DND-41 (cell line): Measurements from ENCODE around the gene CYTH3.

Source experiments
- ATAC-seq: fragments of 200-7000 bp; cut with Tn5 transposase; 3 replicates; pipeline ENCODE4 v1.9.1; 2021; ENCODE audit warnings: low read depth; ENCODE audit not compliant: insufficient read depth
- DNase-seq: peaks from one replicate; pipeline ENCODE4 v3.0.0-alpha.2; 2020
- H2AFZ ChIP-seq: 2 replicates; pipeline ENCODE4 v1.6.0; 2012; ENCODE audit warnings: low read depth, low read length
- H3K27ac ChIP-seq: 2 replicates; pipeline ENCODE4 v1.5.1; 2012; ENCODE audit warnings: low read length, inconsistent platforms
- H3K27me3 ChIP-seq: fragments of 200-600 bp; sonication (generic); 2 replicates; pipeline ENCODE4 v1.6.0; 2012; ENCODE audit warnings: low read length, mild to moderate bottlenecking, inconsistent platforms; ENCODE audit not compliant: insufficient read depth, poor library complexity
- H3K36me3 ChIP-seq: 2 replicates; pipeline ENCODE4 v1.5.1; 2012; ENCODE audit warnings: low read length, inconsistent platforms; ENCODE audit not compliant: insufficient read depth
- H3K4me1 ChIP-seq: 2 replicates; pipeline ENCODE4 v1.5.1; 2012; ENCODE audit warnings: mild to moderate bottlenecking, low read length; ENCODE audit not compliant: insufficient read depth
- H3K4me2 ChIP-seq: 2 replicates; pipeline ENCODE4 v1.6.0; 2012; ENCODE audit warnings: mild to moderate bottlenecking, moderate library complexity, low read length, inconsistent platforms; ENCODE audit not compliant: insufficient read depth
- H3K4me3 ChIP-seq, 2 experiments: fragments of 200-600 bp in 1 of 2; shearing (Covaris generic) in 1 of 2; 2 replicates each; pipeline ENCODE4 v1.5.1; 2012 to 2016; ENCODE audit warnings: inconsistent platforms in 2 of 2, low read length in 2 of 2, mild to moderate bottlenecking in 2 of 2, low read depth in 1 of 2, moderate library complexity in 1 of 2
- H3K79me2 ChIP-seq: 2 replicates; pipeline ENCODE4 v1.6.0; 2012; ENCODE audit warnings: low read length, inconsistent platforms; ENCODE audit not compliant: insufficient read depth
- H3K9ac ChIP-seq: 2 replicates; pipeline ENCODE4 v1.6.0; 2012; ENCODE audit warnings: low read depth, mild to moderate bottlenecking, inconsistent platforms, low read length, moderate library complexity
- H3K9me3 ChIP-seq: 2 replicates; pipeline ENCODE4 v1.5.1; 2012; ENCODE audit warnings: low read length, moderate library complexity, mild to moderate bottlenecking, inconsistent platforms; ENCODE audit not compliant: insufficient read depth, severe bottlenecking
- H4K20me1 ChIP-seq: 2 replicates; pipeline ENCODE4 v1.6.0; 2012; ENCODE audit warnings: low read length; ENCODE audit not compliant: insufficient read depth
- EZH2 ChIP-seq: IDR thresholded peaks from 3 replicates; pipeline ENCODE4 v1.6.1; 2012; ENCODE audit warnings: borderline replicate concordance, low read depth, mild to moderate bottlenecking, moderate library complexity, low read length, inconsistent platforms; ENCODE audit not compliant: severe bottlenecking
- TF ChIP-seq, protein P1 (sequence below): IDR thresholded peaks from 2 replicates; pipeline ENCODE4 v1.5.1; 2012; ENCODE audit warnings: borderline replicate concordance, low read length, moderate library complexity, mild to moderate bottlenecking; ENCODE audit not compliant: poor library complexity, severe bottlenecking; ENCODE audit errors: extremely low read depth

CYTH3 gene

DNA sequence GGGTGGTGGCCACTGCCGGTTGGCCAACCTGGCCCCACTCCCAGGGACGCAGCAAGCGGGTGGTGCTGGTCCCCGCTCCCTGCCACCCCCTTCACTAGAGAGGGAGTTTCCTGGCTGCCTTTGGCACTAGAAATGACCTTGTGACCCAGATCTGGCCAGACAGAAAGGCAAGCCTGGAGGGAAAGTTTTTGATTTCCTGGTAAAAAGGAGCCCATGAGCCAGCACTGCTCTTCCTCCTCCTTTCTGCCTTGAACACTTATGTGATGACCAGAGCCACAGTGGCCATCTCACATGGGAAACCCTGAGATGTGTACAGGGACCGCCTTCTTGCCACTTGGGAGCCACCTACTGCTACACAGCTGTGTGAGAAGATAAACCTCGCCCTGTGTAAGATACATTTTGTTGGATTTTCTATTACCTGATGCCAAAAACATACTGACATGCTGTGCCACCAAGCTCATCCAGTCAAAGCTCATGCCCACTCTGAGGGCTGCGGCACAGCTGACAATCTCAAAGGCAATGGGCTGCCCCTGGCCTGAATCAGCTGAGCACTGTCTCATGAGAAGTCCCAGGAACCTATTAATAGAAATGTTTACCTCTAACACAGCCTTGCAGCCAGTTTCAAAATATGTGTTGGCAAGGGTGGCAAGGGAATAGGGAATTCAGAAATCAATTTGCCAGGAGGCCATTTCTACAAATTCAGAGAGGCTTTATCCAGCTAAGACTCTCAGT is 94.0 kb downstream of the CYTH3 start:
- ATAC-seq (no peak), DNase-seq (no peak)
- Histone ChIP-seq H3K4me3 (no peak overlapping the region), H3K27me3 (no peaks in the 10 kb centered on the region), H3K9me3 (no peaks in the 10 kb centered on the region), H3K4me1 (no peaks in the 10 kb centered on the region), H4K20me1 (no peaks in the 10 kb centered on the region), H2AFZ (no peak overlapping the region), H3K9ac (no peak overlapping the region), H3K27ac (no peak overlapping the region), H3K4me2 (no peak overlapping the region), H3K36me3 (no peaks in the 10 kb centered on the region; the same call in 1 of the 2 replicates), H3K79me2 (no peaks in the 10 kb centered on the region)
- TF ChIP-seq EZH2, result no peak
- TF ChIP-seq, protein P1, sequence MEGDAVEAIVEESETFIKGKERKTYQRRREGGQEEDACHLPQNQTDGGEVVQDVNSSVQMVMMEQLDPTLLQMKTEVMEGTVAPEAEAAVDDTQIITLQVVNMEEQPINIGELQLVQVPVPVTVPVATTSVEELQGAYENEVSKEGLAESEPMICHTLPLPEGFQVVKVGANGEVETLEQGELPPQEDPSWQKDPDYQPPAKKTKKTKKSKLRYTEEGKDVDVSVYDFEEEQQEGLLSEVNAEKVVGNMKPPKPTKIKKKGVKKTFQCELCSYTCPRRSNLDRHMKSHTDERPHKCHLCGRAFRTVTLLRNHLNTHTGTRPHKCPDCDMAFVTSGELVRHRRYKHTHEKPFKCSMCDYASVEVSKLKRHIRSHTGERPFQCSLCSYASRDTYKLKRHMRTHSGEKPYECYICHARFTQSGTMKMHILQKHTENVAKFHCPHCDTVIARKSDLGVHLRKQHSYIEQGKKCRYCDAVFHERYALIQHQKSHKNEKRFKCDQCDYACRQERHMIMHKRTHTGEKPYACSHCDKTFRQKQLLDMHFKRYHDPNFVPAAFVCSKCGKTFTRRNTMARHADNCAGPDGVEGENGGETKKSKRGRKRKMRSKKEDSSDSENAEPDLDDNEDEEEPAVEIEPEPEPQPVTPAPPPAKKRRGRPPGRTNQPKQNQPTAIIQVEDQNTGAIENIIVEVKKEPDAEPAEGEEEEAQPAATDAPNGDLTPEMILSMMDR, result no peak

DNA sequence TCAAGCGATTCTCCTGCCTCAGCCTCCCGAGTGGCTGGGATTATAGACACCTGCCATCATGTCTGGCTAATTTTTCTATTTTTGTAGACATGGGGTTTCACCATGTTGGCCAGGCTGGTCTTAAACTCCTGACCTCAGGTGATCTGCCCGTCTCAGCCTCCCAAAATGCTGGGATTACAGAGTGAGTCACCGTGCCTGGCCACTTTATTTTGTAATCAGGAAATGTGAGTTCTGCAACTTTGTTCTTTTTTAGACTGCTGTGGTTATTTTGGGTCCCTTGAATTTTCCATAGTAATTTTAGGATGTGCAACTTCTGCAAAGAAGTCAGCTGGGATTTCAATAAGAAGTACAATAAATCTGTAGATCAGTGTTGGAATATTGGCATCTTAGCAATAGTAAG is 96.8 kb downstream of the CYTH3 start:
- H3K9me3 ChIP-seq, result no peaks in the 10 kb centered on the region
- no peak overlapping the region for H3K4me3 ChIP-seq
- DNase-seq (no peak), ATAC-seq (no peak)
- no peak overlapping the region for H3K4me2 ChIP-seq
- no peak overlapping the region for H2AFZ ChIP-seq
- TF ChIP-seq, protein P1, result no peak
- no peak for TF ChIP-seq EZH2
- no peaks in the 10 kb centered on the region for H4K20me1 ChIP-seq
- no peaks in the 10 kb centered on the region for H3K79me2 ChIP-seq
- no peaks in the 10 kb centered on the region for H3K4me1 ChIP-seq
- H3K9ac ChIP-seq, result no peak overlapping the region
- H3K27ac ChIP-seq, result no peak overlapping the region
- no peaks in the 10 kb centered on the region for H3K27me3 ChIP-seq
- H3K36me3 ChIP-seq, result no peaks in the 10 kb centered on the region; the same call in 1 of the 2 replicates

DNA sequence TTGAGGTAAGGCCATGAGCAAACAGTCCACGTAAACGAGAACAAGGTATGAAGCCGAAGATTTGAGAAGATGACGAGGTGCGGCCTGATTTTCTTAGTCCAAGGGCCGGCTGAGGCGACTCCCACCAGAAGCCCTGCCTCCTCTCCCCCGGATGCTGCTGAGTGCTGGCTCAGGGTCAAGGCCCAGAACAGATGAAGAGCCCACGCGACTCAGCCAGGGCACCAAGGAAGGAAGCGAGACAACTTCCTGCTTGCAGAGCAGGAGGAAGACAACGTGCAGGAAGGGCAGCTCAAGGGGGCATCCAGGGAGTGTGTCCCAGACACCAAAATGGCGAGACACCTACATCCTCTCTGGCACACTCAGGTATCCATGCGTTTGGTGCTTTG is 99.5 kb downstream of the CYTH3 start:
- peaks cover 4% of the 10 kb centered on the region; the same call in 1 of the 2 replicates for H3K36me3 ChIP-seq
- H3K9ac ChIP-seq, result no peak overlapping the region
- H3K4me2 ChIP-seq, result no peak overlapping the region
- H4K20me1 ChIP-seq, result no peaks in the 10 kb centered on the region
- H3K9me3 ChIP-seq, result no peaks in the 10 kb centered on the region
- no peak overlapping the region for H2AFZ ChIP-seq
- no peaks in the 10 kb centered on the region for H3K79me2 ChIP-seq
- H3K4me3 ChIP-seq, result no peak overlapping the region
- no peak overlapping the region for H3K27ac ChIP-seq
- H3K4me1 ChIP-seq, result no peaks in the 10 kb centered on the region
- TF ChIP-seq EZH2, result no peak
- TF ChIP-seq, protein P1, result no peak
- no peaks in the 10 kb centered on the region for H3K27me3 ChIP-seq
- DNase-seq, result no peak
- no peak for ATAC-seq
